ENCODE results near the gene UBR3.

DNA sequence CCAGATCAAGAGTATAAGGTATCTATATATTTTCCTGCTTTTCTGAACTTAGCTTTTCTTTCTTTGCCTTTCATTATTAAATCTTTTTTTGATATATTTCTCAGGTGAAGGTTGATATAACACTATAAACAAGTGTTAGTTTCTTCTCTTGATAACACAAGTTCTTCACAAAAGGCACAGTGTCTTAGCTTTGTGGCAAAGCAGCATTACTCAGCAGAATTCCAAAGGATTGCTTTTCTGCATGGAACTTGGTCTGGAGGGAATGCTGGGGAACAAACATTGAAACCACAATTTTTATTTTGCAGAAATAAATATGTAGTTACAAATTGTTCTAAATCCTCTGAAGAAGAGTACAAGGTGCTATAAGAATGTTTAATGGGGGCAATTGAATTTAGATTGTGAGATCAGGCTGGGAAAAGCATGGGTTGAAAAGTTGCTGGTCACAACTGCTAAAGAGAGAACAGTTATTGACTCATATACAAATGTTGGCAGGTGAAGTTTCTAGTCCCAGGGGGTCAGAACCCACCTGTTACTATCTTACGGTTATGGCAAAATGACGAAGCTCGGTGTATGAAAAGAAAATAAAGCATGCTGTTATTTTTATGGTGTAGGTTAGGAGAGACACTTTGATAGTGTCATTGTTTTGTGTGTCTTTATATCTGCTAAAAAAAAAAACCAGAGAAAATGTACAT is 68.2 kb downstream of the UBR3 start:
- no peak for TF ChIP-seq POLR2AphosphoS5 (IDR thresholded peaks at IDR 0.05)
- no peak for TF ChIP-seq EZH2 (IDR thresholded peaks at IDR 0.05; ENCODE audit: borderline replicate concordance, insufficient read depth, low read length, poor library complexity, severe bottlenecking)
- TF ChIP-seq, protein P1, sequence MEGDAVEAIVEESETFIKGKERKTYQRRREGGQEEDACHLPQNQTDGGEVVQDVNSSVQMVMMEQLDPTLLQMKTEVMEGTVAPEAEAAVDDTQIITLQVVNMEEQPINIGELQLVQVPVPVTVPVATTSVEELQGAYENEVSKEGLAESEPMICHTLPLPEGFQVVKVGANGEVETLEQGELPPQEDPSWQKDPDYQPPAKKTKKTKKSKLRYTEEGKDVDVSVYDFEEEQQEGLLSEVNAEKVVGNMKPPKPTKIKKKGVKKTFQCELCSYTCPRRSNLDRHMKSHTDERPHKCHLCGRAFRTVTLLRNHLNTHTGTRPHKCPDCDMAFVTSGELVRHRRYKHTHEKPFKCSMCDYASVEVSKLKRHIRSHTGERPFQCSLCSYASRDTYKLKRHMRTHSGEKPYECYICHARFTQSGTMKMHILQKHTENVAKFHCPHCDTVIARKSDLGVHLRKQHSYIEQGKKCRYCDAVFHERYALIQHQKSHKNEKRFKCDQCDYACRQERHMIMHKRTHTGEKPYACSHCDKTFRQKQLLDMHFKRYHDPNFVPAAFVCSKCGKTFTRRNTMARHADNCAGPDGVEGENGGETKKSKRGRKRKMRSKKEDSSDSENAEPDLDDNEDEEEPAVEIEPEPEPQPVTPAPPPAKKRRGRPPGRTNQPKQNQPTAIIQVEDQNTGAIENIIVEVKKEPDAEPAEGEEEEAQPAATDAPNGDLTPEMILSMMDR (IDR thresholded peaks at IDR 0.05; ENCODE audit: poor library complexity, severe bottlenecking) = no peak
- TF ChIP-seq TAF1 (IDR thresholded peaks at IDR 0.05; ENCODE audit: low read depth) = no peak
- no peak for TF ChIP-seq SMC3 (conservative IDR thresholded peaks at IDR 0.05; ENCODE audit: poor library complexity)
- TF ChIP-seq REST (IDR thresholded peaks at IDR 0.05; ENCODE audit: borderline replicate concordance) = no peak
